ENCODE measurements around the gene CGB5. TPM values are rescaled to one million over a fixed set of nuclear protein-coding genes. Genes with fewer than 3 reads are reported as not detected.

CGB5 gene
- total RNA-seq, 4 donors from 2014 or later = not detected

- DNase-seq = no peak
- Histone ChIP-seq H3K27me3 (no peaks in the 10 kb centered on the region), H3K9me3 (no peaks in the 10 kb centered on the region), H3K27ac (no peak overlapping the region), H3K4me1 (peaks cover 0 to 1% of the 10 kb centered on the region in 2 donors), H3K36me3 (no peaks in the 10 kb centered on the region), H3K4me3 (no peak overlapping the region)
- intact Hi-C loops (cut with DNase I; ENCODE audit: low total_unique reads) = no loop called here
- TF ChIP-seq POLR2A (IDR thresholded peaks at IDR 0.05) = no peak
- no peak for TF ChIP-seq CTCF (IDR thresholded peaks at IDR 0.05)
Observed at GRCh38 chr19:49081273-49081672, 37.6 kb downstream of the CGB5 start.

- Histone ChIP-seq H3K27ac (peak overlapping the region; percentile 81 to 87), H3K36me3 (no peaks in the 10 kb centered on the region), H3K9me3 (no peaks in the 10 kb centered on the region), H3K27me3 (no peaks in the 10 kb centered on the region), H3K4me3 (peak overlapping the region; percentile 93 to 94), H3K4me1 (peaks cover 0 to 19% of the 10 kb centered on the region in 2 donors)
- DNase-seq = no peak
- intact Hi-C loops (cut with DNase I; ENCODE audit: low total_unique reads) = no loop called here
- TF ChIP-seq POLR2A (IDR thresholded peaks at IDR 0.05) (no peak), CTCF (IDR thresholded peaks at IDR 0.05) (no peak)
Observed at GRCh38 chr19:49084206-49085019, 40.8 kb downstream of the CGB5 start.

- Histone ChIP-seq H3K9me3 (no peaks in the 10 kb centered on the region), H3K4me1 (peaks cover 0 to 19% of the 10 kb centered on the region in 2 donors), H3K36me3 (no peaks in the 10 kb centered on the region), H3K27ac (peak within 1 kb of the TSS; percentile 81 to 87), H3K4me3 (peak within 1 kb of the TSS; percentile 93 to 94), H3K27me3 (no peaks in the 10 kb centered on the region)
- TF ChIP-seq POLR2A (IDR thresholded peaks at IDR 0.05) = peak; percentile 57 to 91
- TF ChIP-seq CTCF (IDR thresholded peaks at IDR 0.05) = peak in 3 of 4 experiments; percentile 14 to 33 (median 21)
- peak; percentile 99 for DNase-seq
- intact Hi-C loops (cut with DNase I; ENCODE audit: low total_unique reads) = no loop called here
Observed at GRCh38 chr19:49085020-49085867, 41.6 kb downstream of the CGB5 start, which contains the start of gene SNRNP70. Gene SNRNP70 (plus strand): TSS chr19:49085451. CDS start chr19:49086415, 964 bp downstream.

GRCh38 chr19:49085868-49086232 lies 42.2 kb downstream of the CGB5 start:
- H3K36me3 ChIP-seq = no peaks in the 10 kb centered on the region

More at GRCh38 chr19:49085868-49086232, 42.2 kb downstream of the CGB5 start:
- H3K9me3 ChIP-seq = no peaks in the 10 kb centered on the region
- DNase-seq = no peak
- peaks cover 0 to 19% of the 10 kb centered on the region in 2 donors for H3K4me1 ChIP-seq
- H3K27ac ChIP-seq = peak overlapping the region; percentile 81 to 87
- intact Hi-C loops (cut with DNase I; ENCODE audit: low total_unique reads) = no loop called here
- TF ChIP-seq POLR2A (IDR thresholded peaks at IDR 0.05) (no peak), CTCF (IDR thresholded peaks at IDR 0.05) (no peak)
- H3K27me3 ChIP-seq = no peaks in the 10 kb centered on the region
- H3K4me3 ChIP-seq = peak overlapping the region; percentile 93 to 94

Measured in uterus (tissue), 4 donors.